ENCODE data around the gene TBCA.

DNA sequence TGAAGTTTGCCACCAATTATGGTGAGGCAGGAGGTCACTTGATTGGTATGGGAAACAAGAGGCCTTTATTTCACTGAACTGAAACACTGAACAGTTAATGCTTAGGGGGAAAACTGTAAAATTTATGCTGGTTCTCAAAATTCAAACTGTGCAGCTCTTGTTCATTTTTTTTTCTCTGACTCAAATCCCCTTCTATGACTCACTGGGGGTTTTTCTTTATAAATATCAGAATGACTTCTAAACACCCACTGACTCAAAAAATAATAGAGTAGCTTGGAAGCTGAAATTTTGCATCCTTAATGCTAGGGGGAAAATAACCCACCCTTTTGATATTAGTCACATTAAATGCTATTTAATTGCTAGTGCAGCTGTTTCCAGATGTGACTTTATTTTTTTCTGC, 113.5 kb downstream of the TBCA start:
- TF ChIP-seq EZH2 (IDR thresholded peaks at IDR 0.05; ENCODE audit: insufficient read depth, poor library complexity, severe bottlenecking) (no peak), EZH2phosphoT487 (IDR thresholded peaks at IDR 0.05; ENCODE audit: insufficient read depth, low read depth) (no peak)

Data from GM23248 (cell line).